Kidney (tissue), 14 donors: Measurements from ENCODE around the gene NOC4L. TPM values are rescaled to one million over a fixed set of nuclear protein-coding genes. Genes with fewer than 3 reads are reported as not detected.
A peak's percentile ranks its signal among the peaks of the same experiment; 100 is the strongest.

ENCODE experiments used
- DNase-seq, 5 donors: peaks; one replicate each; pipeline ENCODE4 v3.0.0-alpha.2; 2013 to 2020
- FAIRE-seq: peaks from 2 replicates; lab custom pipeline; 2012; peaks lifted over from hg19 to GRCh38; lab: Jason Lieb, UNC
- H3K27ac ChIP-seq, 2 donors: one replicate each; pipeline ENCODE4 v1.7.0; 2013; ENCODE audit warnings: low read depth in 2 of 2, low read length in 2 of 2, inconsistent platforms in 1 of 2
- H3K27me3 ChIP-seq: one replicate; pipeline ENCODE4 v1.7.1; 2013; ENCODE audit warnings: low read length, inconsistent platforms; ENCODE audit not compliant: control insufficient read depth, insufficient read depth
- H3K36me3 ChIP-seq, 3 donors: one replicate each; pipeline versions ENCODE4 v1.7.0 to v1.7.1; 2013; ENCODE audit warnings: low read length in 3 of 3, control low read depth in 1 of 3, inconsistent platforms in 1 of 3; ENCODE audit not compliant: insufficient read depth in 3 of 3, control insufficient read depth in 2 of 3
- H3K4me1 ChIP-seq, 3 donors: one replicate each; pipeline versions ENCODE4 v1.7.0 to v1.7.1; 2013; ENCODE audit warnings: low read length in 3 of 3, inconsistent platforms in 1 of 3, low read depth in 1 of 3; ENCODE audit not compliant: control insufficient read depth in 2 of 3, insufficient read depth in 2 of 3
- H3K4me3 ChIP-seq, 3 donors: one replicate each; pipeline versions ENCODE4 v1.7.0 to v1.8.1; 2013; ENCODE audit warnings: low read length in 3 of 3, control low read depth in 1 of 3, inconsistent platforms in 1 of 3
- H3K9ac ChIP-seq, 3 donors: one replicate each; pipeline versions ENCODE4 v1.7.0 to v1.7.1; 2013; ENCODE audit warnings: low read length in 3 of 3, control low read depth in 1 of 3, inconsistent platforms in 1 of 3
- H3K9me3 ChIP-seq, 3 donors: one replicate each; pipeline versions ENCODE4 v1.7.0 to v1.7.1; 2013; ENCODE audit warnings: low read length in 3 of 3, control low read depth in 1 of 3, inconsistent platforms in 1 of 3; ENCODE audit not compliant: control insufficient read depth in 2 of 3, insufficient read depth in 1 of 3
- intact Hi-C: fragments of 100-400 bp; cut with DNase I; formaldehyde crosslinking; loops from one replicate; pipeline ENCODE4 v1.11.1; 2022
- polyA plus RNA-seq: library from polyadenylated mRNA; stranded (reverse); fragments of 350-450 nt; fragmentation: Illumina TruSeq; extraction: RNeasy Lipid Tissue Mini Kit (QIAGEN cat#74804); gene quantifications from one replicate; pipeline ENCODE4 v1.2.3, GENCODE V29; 2014; ENCODE audit warnings: low read depth, low replicate concordance; ENCODE audit not compliant: insufficient read depth
- total RNA-seq: library from RNA; stranded (reverse); fragmentation: NEBNext Ultra II Directional; extraction: Animal tissue kit (Norgen Biotek cat#: 25700); gene quantifications from one replicate; pipeline ENCODE4 v1.2.1, GENCODE V29; 2021
- TF ChIP-seq, protein P1 (sequence below): IDR thresholded peaks from 3 replicates; pipeline ENCODE4 v1.5.1; 2012; ENCODE audit warnings: mild to moderate bottlenecking, moderate library complexity, borderline replicate concordance; ENCODE audit not compliant: insufficient read depth; ENCODE audit errors: extremely low read depth
- donor health status: control.
- donor health status: control.
- donor health status: control.
- donor health status: control.
- donor health status: control.
- donor health status: DM: yes; HTN: yes; CAD: no.
- donor health status: Normal renal cell carcinoma (clear cell type).

Gene NOC4L
- total and polyA plus RNA-seq, 2 donors from 2014 or later = 20.0 to 22.3 TPM

- Histone ChIP-seq H3K36me3 (no peaks in the 10 kb centered on the region), H3K4me1 (peaks cover 0 to 8% (median 0%) of the 10 kb centered on the region in 3 donors), H3K27me3 (no peaks in the 10 kb centered on the region), H3K9me3 (no peaks in the 10 kb centered on the region), H3K4me3 (no peak overlapping the region), H3K27ac (no peak overlapping the region), H3K9ac (no peak overlapping the region)
- TF ChIP-seq, protein P1, sequence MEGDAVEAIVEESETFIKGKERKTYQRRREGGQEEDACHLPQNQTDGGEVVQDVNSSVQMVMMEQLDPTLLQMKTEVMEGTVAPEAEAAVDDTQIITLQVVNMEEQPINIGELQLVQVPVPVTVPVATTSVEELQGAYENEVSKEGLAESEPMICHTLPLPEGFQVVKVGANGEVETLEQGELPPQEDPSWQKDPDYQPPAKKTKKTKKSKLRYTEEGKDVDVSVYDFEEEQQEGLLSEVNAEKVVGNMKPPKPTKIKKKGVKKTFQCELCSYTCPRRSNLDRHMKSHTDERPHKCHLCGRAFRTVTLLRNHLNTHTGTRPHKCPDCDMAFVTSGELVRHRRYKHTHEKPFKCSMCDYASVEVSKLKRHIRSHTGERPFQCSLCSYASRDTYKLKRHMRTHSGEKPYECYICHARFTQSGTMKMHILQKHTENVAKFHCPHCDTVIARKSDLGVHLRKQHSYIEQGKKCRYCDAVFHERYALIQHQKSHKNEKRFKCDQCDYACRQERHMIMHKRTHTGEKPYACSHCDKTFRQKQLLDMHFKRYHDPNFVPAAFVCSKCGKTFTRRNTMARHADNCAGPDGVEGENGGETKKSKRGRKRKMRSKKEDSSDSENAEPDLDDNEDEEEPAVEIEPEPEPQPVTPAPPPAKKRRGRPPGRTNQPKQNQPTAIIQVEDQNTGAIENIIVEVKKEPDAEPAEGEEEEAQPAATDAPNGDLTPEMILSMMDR = no peak
- FAIRE-seq (no peak), DNase-seq (no peak)
- intact Hi-C loops = no loop called here
These were observed 56.5 kb downstream of the NOC4L start for GRCh38 chr12:132200800-132201199.

DNA sequence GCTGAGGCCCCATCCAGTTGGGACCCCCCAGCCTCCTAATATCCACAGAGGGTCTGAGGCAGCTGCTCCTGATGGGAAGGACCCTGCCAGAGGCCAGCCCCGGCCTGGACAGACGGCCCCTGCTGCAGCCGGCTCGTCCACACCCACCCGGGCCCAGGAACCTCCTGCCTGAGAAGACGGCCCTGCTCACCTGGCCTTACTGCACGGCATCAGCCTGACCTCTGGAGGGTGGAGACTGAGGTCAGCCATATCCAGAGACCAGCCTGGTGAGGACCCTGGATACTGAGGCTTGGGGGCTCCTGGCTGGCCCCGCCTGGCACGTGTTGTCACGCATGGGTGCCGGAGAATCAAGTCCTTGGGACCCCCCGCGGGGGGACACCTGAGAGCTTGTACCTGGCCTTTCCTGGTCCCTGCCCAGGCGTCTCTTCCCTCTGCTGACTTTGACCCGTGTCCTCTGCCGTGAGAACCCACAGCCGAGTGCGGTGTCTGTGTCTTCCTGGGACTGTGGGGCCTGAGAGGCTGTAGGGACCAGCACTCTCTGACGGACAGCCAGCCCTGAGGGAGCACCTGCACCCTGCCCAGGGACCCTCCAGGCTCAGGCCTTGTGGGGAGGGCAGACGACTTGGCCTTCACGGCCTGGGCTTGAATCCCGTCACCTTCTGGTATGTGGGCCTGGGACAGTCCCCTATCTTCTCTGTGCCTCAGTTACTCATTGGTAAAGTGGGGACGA, 57.3 kb downstream of the NOC4L start:
- H3K27me3 ChIP-seq = no peaks in the 10 kb centered on the region
- TF ChIP-seq, protein P1 = no peak
- H3K27ac ChIP-seq = no peak overlapping the region
- H3K4me3 ChIP-seq = no peak overlapping the region
- H3K36me3 ChIP-seq = no peaks in the 10 kb centered on the region
- intact Hi-C loops = no loop called here
- peaks cover 0 to 14% (median 0%) of the 10 kb centered on the region in 3 donors for H3K4me1 ChIP-seq
- H3K9me3 ChIP-seq = no peaks in the 10 kb centered on the region
- no peak overlapping the region for H3K9ac ChIP-seq
- FAIRE-seq = no peak
- peak in 1 of 5 donors; percentile 73 for DNase-seq

Other genes starting within 250 kb of the NOC4L start
- 33.4 TPM for gene ULK1, start 249.8 kb upstream of the NOC4L start, total RNA-seq
- 11.4 TPM for gene ULK1, start 249.8 kb upstream of the NOC4L start, polyA plus RNA-seq
- gene PUS1, start 215.2 kb upstream of the NOC4L start, total RNA-seq = 28.8 TPM
- gene PUS1, start 215.2 kb upstream of the NOC4L start, polyA plus RNA-seq = 16.1 TPM
- 44.7 TPM for gene EP400, start 194.5 kb upstream of the NOC4L start, total RNA-seq
- gene EP400, start 194.5 kb upstream of the NOC4L start, polyA plus RNA-seq = 7.5 TPM
- 19.6 TPM for gene DDX51, start 138 bp upstream of the NOC4L start, total RNA-seq
- gene DDX51, start 138 bp upstream of the NOC4L start, polyA plus RNA-seq = 10.3 TPM
- gene GALNT9, start 185.1 kb downstream of the NOC4L start, total RNA-seq = 20.7 TPM
- 4.8 TPM for gene GALNT9, start 185.1 kb downstream of the NOC4L start, polyA plus RNA-seq